Activated T-helper 2 cell treated with anti-CD3 and anti-CD28 coated beads, Interferon-gamma antibody, Interleukin-2, Interleukin-4, amounts not matched to agents 10 μg/mL and 5 μg/mL and 100 μg/mL, durations not matched to agents 14 hours and 24 hours and 36 hours (primary cell): Measurements from ENCODE around the gene SEMA4D. TPM values are rescaled to one million over a fixed set of nuclear protein-coding genes. Genes with fewer than 3 reads are reported as not detected.

Experiments
- DNase-seq: peaks from one replicate; pipeline ENCODE4 v3.0.0; 2021; ENCODE audit warnings: low spot score
- H3K27ac Mint-ChIP-seq: one replicate; pipeline ENCODE4 v1.8.0; 2021; ENCODE audit warnings: mixed read lengths
- H3K27me3 Mint-ChIP-seq: one replicate; pipeline ENCODE4 v1.8.0; 2021; ENCODE audit warnings: low read depth, mixed read lengths
- H3K36me3 Mint-ChIP-seq: one replicate; pipeline ENCODE4 v1.8.0; 2021; ENCODE audit warnings: low read depth, mixed read lengths
- H3K4me1 Mint-ChIP-seq: one replicate; pipeline ENCODE4 v1.8.0; 2021; ENCODE audit warnings: low read depth, mixed read lengths
- H3K4me3 Mint-ChIP-seq: one replicate; pipeline ENCODE4 v1.8.0; 2021; ENCODE audit warnings: low read depth, mild to moderate bottlenecking, moderate library complexity, mixed read lengths
- H3K9me3 Mint-ChIP-seq: one replicate; pipeline ENCODE4 v1.8.0; 2021; ENCODE audit warnings: mixed read lengths
- intact Hi-C: fragments of 100-400 bp; cut with micrococcal nuclease; formaldehyde crosslinking; loops from one replicate; pipeline ENCODE4 v1.15.1; 2023
- total RNA-seq: library from RNA; stranded (reverse); gene quantifications from 2 replicates; pipeline ENCODE4 v1.2.3, GENCODE V29; 2022

SEMA4D gene, protein sequence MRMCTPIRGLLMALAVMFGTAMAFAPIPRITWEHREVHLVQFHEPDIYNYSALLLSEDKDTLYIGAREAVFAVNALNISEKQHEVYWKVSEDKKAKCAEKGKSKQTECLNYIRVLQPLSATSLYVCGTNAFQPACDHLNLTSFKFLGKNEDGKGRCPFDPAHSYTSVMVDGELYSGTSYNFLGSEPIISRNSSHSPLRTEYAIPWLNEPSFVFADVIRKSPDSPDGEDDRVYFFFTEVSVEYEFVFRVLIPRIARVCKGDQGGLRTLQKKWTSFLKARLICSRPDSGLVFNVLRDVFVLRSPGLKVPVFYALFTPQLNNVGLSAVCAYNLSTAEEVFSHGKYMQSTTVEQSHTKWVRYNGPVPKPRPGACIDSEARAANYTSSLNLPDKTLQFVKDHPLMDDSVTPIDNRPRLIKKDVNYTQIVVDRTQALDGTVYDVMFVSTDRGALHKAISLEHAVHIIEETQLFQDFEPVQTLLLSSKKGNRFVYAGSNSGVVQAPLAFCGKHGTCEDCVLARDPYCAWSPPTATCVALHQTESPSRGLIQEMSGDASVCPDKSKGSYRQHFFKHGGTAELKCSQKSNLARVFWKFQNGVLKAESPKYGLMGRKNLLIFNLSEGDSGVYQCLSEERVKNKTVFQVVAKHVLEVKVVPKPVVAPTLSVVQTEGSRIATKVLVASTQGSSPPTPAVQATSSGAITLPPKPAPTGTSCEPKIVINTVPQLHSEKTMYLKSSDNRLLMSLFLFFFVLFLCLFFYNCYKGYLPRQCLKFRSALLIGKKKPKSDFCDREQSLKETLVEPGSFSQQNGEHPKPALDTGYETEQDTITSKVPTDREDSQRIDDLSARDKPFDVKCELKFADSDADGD
- total RNA-seq = 317 and 330 TPM in 2 replicates

DNA sequence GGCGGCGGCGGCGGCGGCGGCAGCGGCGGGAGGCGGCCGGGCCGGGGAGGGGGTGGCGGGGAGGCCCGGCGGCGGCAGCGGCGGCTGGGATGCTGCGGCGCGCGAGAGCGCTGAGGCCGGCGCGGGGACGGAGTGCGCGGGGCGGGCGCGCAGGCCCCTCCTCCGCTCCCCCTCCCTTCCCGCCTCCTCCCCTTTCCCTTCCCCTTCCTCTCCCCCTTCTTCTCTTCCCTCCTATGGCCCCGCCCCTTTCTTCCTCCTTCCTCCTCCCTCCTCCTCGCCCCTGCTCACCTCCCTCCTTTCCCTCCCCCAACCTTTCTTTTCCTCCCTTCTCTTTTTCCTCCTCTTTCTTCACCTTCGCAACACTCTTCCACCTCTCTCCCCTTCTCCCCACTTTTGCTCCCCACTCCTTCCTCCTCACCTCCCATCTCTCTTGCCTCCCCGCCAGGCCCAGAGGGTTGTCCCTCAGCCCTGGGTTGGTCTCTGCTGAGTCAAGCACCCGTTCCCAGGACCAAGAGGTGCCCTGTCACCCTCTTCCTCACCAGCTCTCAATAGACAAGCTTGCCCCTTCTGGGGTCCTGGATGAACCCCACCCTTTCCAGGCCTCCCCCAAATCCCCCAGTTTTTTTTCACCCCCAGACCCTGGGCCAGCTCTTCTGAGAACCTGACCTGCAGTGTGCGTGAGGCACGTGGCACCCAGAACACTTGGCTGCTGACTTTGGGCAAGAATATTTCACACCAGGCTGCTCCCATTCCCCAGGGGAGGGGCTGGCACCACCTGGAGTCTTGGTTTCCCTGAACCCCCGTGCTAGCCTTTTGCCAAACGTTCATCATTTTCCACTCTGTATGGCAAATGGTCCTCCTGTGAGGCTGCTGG, at the start of gene SEMA4D:
SEMA4D (minus strand) TSS at position 136 of the 874 bp plus-strand sequence. CDS start 92,657 bp downstream, outside the sequence.
- H3K9me3 Mint-ChIP-seq = no peaks in the 10 kb centered on the region
- peak; percentile 55 for DNase-seq
- peak within 1 kb of the TSS; percentile 87 for H3K4me3 Mint-ChIP-seq
- peaks cover 35% of the 10 kb centered on the region for H3K36me3 Mint-ChIP-seq
- H3K4me1 Mint-ChIP-seq = peaks cover 78% of the 10 kb centered on the region
- intact Hi-C loops = loop anchor here (1.0 to 2.0 kb wide), 2 partner anchors 21 to 179 kb away; partner anchors contain the start of gene SECISBP2
- peak within 1 kb of the TSS; percentile 86 for H3K27ac Mint-ChIP-seq
- no peaks in the 10 kb centered on the region for H3K27me3 Mint-ChIP-seq

DNA sequence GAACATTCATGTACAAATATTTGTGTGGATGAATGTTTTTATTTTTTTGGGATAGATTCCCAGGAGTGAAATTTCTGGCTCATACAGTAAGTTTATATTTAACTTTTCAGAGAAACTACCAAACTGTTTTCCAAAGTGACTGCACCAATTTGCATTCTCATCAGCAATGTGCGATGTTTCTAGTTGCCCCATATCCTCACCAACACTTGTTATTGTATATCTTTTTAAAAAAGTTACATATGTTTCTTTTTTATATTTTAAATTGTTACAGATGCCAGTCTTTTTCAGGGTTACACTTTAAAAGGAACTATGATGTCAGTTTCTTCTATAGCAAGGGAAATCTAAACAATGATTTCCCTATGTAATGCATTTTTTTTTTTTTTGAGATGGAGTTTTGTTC, 49.1 kb upstream of the SEMA4D start:
- Mint-ChIP-seq H3K36me3 (peaks cover 16% of the 10 kb centered on the region), H3K9me3 (peaks cover 19% of the 10 kb centered on the region), H3K4me1 (peaks cover 31% of the 10 kb centered on the region), H3K4me3 (no peak overlapping the region), H3K27ac (no peak overlapping the region), H3K27me3 (peaks cover 7% of the 10 kb centered on the region)
- no peak for DNase-seq
- intact Hi-C loops = no loop called here

DNA sequence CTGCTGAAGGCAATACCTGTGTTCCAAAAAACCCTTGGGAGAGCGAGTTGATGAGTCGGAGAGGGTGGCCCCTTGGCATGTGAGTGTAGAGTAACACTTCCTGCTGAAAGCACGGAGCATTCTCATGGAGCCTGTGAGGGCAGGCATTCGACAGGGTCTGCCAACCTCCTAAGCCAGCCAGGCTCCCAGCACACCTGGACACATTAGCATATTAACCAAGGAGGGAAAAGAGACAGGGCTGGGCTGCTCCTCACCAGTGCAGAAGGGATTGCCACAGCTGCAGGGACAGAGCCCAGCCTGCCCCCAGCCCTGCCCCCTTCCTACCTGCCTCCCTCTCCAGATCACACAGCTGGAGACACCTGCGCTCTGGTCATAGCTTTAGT, 46.4 kb upstream of the SEMA4D start:
- no peak for DNase-seq
- Mint-ChIP-seq H3K4me1 (peaks cover 27% of the 10 kb centered on the region), H3K27me3 (no peaks in the 10 kb centered on the region), H3K36me3 (peaks cover 16% of the 10 kb centered on the region), H3K27ac (no peak overlapping the region), H3K9me3 (peaks cover 19% of the 10 kb centered on the region), H3K4me3 (no peak overlapping the region)
- intact Hi-C loops = no loop called here

DNA sequence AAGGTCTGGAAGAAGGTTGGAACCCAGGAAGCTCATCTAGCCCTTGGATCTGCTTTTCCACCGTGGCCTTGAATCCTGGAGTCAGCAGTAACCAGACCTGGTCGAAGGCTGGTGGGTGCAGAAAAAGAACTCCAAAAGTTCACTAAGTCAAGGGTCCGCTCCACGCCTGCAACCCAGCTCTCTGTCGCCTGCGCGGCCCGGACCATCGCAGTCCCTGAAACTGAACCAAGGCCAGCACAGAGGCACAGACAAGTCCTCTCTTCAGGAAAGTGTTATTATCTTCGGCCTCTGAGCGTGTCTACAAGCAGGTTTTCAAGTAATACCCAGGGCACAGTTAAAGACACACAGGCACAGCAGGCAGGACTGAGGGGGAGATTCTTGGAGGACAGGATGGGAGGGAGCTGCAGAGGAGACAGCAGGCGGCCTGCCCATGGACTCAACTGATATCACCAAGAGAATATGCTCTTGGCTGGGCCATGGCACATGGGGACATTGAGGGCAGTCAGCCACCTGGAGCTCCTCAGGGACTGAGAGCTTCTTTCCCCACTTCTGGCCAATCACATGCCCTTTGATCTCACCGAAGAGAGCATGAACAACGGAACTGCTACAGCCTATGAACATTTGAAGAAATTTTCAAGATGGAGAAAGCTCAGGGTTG, 45.8 kb upstream of the SEMA4D start:
- H3K27ac Mint-ChIP-seq = no peak overlapping the region
- peaks cover 19% of the 10 kb centered on the region for H3K9me3 Mint-ChIP-seq
- no peak for DNase-seq
- intact Hi-C loops = no loop called here
- H3K36me3 Mint-ChIP-seq = peaks cover 16% of the 10 kb centered on the region
- no peaks in the 10 kb centered on the region for H3K27me3 Mint-ChIP-seq
- H3K4me1 Mint-ChIP-seq = peaks cover 23% of the 10 kb centered on the region
- no peak overlapping the region for H3K4me3 Mint-ChIP-seq

DNA sequence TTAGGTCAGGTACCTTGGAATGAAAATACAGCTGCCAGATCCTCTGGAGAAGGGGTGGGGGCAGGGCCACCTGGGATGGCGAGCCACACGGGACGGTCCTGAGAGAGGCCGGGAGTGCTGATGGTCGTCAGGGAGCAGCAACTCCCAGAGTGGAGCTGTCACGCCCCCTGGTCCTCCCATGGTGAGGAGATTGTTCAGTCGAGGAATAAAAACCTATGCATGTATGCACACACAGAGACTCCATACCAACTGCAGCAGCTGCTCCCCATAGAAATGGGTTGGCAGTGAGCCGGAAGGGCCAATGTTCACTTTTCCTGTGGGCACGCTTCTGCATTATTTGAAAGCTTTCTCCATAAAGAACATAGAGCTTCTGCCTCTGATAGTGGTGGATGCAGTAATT, 45.2 kb upstream of the SEMA4D start:
- H3K27ac Mint-ChIP-seq = no peak overlapping the region
- H3K9me3 Mint-ChIP-seq = peaks cover 19% of the 10 kb centered on the region
- H3K36me3 Mint-ChIP-seq = peaks cover 16% of the 10 kb centered on the region
- no peak for DNase-seq
- H3K27me3 Mint-ChIP-seq = no peaks in the 10 kb centered on the region
- no peak overlapping the region for H3K4me3 Mint-ChIP-seq
- peaks cover 25% of the 10 kb centered on the region for H3K4me1 Mint-ChIP-seq
- intact Hi-C loops = no loop called here

DNA sequence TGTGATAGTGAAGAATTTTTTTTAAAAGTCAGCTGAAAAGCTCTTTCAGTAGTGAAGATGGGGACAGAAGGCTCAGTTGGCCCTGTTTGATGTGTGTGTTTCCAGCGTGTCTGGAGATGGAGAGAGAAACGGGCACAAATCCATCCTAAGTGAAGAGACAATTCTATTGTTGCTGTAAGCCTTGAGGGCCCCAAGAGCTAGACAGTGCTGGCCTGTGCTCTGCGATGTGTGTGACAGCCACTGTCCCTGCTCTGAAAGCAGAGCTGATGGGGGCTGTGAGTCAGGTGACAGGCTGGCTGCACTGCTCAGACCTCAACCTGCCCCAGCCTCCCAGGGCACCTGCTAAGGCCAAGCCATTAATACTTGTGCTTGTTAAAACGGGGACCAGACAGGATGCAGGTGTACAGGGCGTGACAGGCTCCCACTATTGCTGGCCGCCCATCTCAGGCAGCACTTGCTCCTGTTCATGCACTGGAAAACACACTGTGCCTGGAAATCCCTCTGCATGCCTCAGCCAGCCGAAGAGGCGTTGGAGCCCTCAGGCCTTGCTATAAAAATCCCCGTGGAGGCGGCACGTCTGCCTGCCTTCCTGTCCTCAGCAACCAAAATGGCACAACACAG, 44.6 kb upstream of the SEMA4D start:
- Mint-ChIP-seq H3K4me1 (peaks cover 26% of the 10 kb centered on the region), H3K27ac (no peak overlapping the region), H3K27me3 (no peaks in the 10 kb centered on the region), H3K36me3 (peaks cover 16% of the 10 kb centered on the region), H3K4me3 (no peak overlapping the region), H3K9me3 (peaks cover 19% of the 10 kb centered on the region)
- intact Hi-C loops = no loop called here
- DNase-seq = no peak

DNA sequence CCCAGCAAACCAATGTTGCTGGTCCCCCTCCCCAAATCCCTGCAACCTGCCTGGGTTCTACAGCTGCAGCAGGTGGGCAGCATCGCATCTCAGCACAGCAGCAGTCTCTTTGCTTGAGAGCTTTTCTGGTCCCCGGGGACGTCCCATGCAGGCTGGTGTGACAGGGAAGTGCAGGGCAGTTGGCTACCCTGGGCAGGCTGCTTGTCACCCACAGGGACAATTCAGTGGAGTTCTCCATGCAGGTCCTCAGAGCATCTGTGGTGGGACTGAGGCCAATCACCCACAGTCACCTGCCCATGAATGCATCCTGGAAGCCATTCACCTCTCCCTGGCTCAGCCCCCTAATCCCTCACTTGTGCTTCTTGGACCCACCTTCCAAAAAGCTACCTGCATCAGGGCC, 43.9 kb upstream of the SEMA4D start:
- no peak for DNase-seq
- Mint-ChIP-seq H3K4me1 (peaks cover 33% of the 10 kb centered on the region), H3K9me3 (peaks cover 18% of the 10 kb centered on the region), H3K36me3 (peaks cover 16% of the 10 kb centered on the region), H3K27ac (no peak overlapping the region), H3K4me3 (no peak overlapping the region), H3K27me3 (no peaks in the 10 kb centered on the region)
- intact Hi-C loops = no loop called here

DNA sequence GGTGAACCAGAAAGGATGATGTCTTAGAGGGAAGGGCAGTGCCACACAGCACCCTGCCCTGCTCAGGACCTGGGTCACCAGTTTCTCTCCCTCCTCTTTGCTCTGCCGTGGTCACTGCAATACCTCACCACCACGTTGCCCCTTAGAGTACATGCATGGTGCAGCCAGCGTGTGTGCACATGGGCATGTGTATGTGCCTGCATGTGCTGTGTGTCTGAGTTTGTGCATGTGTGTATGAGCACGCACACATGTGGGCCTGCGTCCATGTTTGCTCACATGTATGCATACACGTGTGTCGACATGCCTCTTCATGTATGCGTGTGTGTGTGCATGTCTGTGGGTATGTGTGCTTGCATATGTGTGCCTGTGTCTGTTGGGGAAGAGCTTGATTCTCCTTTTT, 41.5 kb upstream of the SEMA4D start:
- no peaks in the 10 kb centered on the region for H3K9me3 Mint-ChIP-seq
- no peak overlapping the region for H3K4me3 Mint-ChIP-seq
- peaks cover 54% of the 10 kb centered on the region for H3K4me1 Mint-ChIP-seq
- intact Hi-C loops = loop anchor here (5.0 kb wide), 1 partner anchor 72 kb away; no protein-coding TSS in a partner anchor
- DNase-seq = no peak
- peak overlapping the region; percentile 53 for H3K27ac Mint-ChIP-seq
- no peaks in the 10 kb centered on the region for H3K27me3 Mint-ChIP-seq
- no peaks in the 10 kb centered on the region for H3K36me3 Mint-ChIP-seq

DNA sequence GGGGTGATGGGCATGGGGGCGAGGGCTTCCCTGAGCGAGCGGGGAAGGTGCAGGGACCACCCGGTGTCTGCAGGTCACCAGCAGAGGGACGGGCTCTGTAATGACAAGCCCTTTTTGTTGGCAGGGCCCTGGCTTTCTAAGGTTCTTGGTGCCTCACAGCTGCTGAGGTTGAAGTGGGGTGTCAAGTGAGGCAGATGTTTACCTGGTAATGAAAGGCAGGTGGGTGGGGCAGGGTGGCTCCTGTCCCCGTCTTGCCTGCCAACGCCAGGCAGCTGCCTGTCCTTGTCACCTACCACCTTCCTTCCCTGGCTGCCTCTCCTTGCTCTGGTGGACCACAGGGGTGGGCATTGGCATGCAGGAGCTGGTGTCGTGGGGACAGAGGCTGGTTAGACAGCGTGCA, 41.0 kb upstream of the SEMA4D start:
- intact Hi-C loops = loop anchor here (5.0 kb wide), 1 partner anchor 72 kb away; no protein-coding TSS in a partner anchor
- Mint-ChIP-seq H3K4me1 (peaks cover 58% of the 10 kb centered on the region), H3K36me3 (no peaks in the 10 kb centered on the region), H3K9me3 (no peaks in the 10 kb centered on the region), H3K27ac (peak overlapping the region; percentile 72), H3K27me3 (no peaks in the 10 kb centered on the region), H3K4me3 (no peak overlapping the region)
- DNase-seq = no peak

DNA sequence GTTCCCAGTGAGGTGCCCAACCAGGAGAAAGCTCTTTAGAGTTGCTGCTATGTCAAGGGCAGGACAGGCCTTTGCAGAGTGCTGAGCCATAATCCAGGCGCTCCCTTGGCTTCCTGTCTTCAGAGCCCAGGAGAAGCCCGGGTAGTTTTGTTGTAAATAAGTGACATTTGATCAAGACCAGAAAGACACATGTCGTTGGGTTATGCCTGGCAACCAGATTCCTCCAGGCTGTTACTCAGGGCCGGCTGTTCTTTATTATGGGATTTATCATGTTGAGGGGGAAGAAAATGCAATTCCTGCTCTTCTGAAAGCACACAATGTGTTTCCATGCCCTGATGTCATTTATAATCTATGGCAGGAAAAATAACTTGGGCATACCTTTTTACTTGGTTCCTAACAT, 39.3 kb upstream of the SEMA4D start:
- Mint-ChIP-seq H3K4me1 (peaks cover 69% of the 10 kb centered on the region), H3K4me3 (peak overlapping the region; percentile 62), H3K36me3 (no peaks in the 10 kb centered on the region), H3K9me3 (no peaks in the 10 kb centered on the region), H3K27me3 (no peaks in the 10 kb centered on the region), H3K27ac (peak overlapping the region; percentile 95)
- DNase-seq = no peak
- intact Hi-C loops = loop anchor here (2.0 to 5.0 kb wide), 2 partner anchors 46 to 70 kb away; no protein-coding TSS in a partner anchor

DNA sequence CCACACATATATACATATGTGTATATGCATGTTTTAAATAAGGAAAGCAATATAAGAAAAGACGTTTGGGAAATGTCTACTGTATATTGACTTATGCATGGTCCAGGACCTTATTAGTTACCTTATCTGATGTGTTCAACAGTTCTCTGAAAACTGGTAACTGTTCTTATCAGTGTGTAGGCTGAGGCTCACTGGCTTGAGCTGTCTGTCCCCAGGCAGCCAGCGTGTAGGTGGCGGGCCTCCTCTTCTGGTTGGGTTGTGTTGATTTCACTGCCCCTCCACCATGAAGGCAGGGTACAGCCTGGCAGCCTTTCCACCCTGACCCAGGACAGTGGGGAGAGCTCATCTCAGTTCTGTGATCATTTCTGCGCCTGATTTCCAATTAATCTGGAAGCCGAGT, 38.7 kb upstream of the SEMA4D start:
- Mint-ChIP-seq H3K9me3 (no peaks in the 10 kb centered on the region), H3K36me3 (no peaks in the 10 kb centered on the region), H3K4me3 (peak overlapping the region; percentile 62), H3K27ac (peak overlapping the region; percentile 95), H3K27me3 (no peaks in the 10 kb centered on the region), H3K4me1 (peaks cover 71% of the 10 kb centered on the region)
- intact Hi-C loops = loop anchor here (1.0 to 5.0 kb wide), 6 partner anchors 14 to 126 kb away; no protein-coding TSS in a partner anchor
- DNase-seq = peak; percentile 36
